HepG2 (cell line): ENCODE data around the gene SHMT1. TPM values are rescaled to one million over a fixed set of nuclear protein-coding genes. Genes with fewer than 3 reads are reported as not detected.
A peak's percentile ranks its signal among the peaks of the same experiment; 100 is the strongest.

Experiments used
- BRF2 ChIP-seq: sonication (generic); formaldehyde crosslinking; IDR thresholded peaks from 2 replicates; pipeline ENCODE4 v1.8.1; 2022; ENCODE audit warnings: mild to moderate bottlenecking, missing genetic modification reagents
- GMEB2 ChIP-seq: IDR thresholded peaks from 2 replicates; pipeline ENCODE4 v1.6.1; 2016; ENCODE audit warnings: missing biosample characterization, missing genetic modification reagents, low read depth
- HIC2 ChIP-seq: sonication (generic); formaldehyde crosslinking; IDR thresholded peaks from 2 replicates; pipeline ENCODE4 v1.9.0; 2022; ENCODE audit warnings: low read depth, missing genetic modification reagents
- HNRNPL ChIP-seq: fragments of 200-400 bp; formaldehyde crosslinking; IDR thresholded peaks from 2 replicates; pipeline ENCODE4 v1.6.1; 2017; ENCODE audit warnings: mild to moderate bottlenecking, low read depth, low read length
- KMT2B ChIP-seq: IDR thresholded peaks from 2 replicates; pipeline ENCODE4 v1.6.1; 2016; ENCODE audit warnings: missing genetic modification reagents, missing compliant biosample characterization
- MIXL1 ChIP-seq: IDR thresholded peaks from 2 replicates; pipeline ENCODE4 v1.6.1; 2016
- PATZ1 ChIP-seq: sonication (generic); formaldehyde crosslinking; IDR thresholded peaks from 2 replicates; pipeline ENCODE4 v1.4.0; 2020; ENCODE audit warnings: missing genetic modification reagents
- RARG ChIP-seq: sonication (generic); formaldehyde crosslinking; IDR thresholded peaks from 2 replicates; pipeline ENCODE4 v1.4.0; 2020; ENCODE audit warnings: low read depth, mild to moderate bottlenecking, missing genetic modification reagents
- SOX13 ChIP-seq, 3 experiments: fragments of 450-650 bp in 1 of 3; sonication (generic) in 1 of 3; formaldehyde crosslinking in 1 of 3; IDR thresholded peaks in 2 of 3; conservative IDR thresholded peaks in 1 of 3; 2 replicates each; pipeline versions ENCODE4 v1.5.0 to v1.6.1; 2016 to 2020; ENCODE audit warnings: antibody characterized with exemption in 1 of 3, mild to moderate bottlenecking in 1 of 3, missing compliant biosample characterization in 1 of 3, missing genetic modification reagents in 1 of 3, moderate library complexity in 1 of 3
- TEAD3 ChIP-seq: optimal IDR thresholded peaks from 2 replicates; pipeline ENCODE3; 2016; ENCODE audit warnings: borderline replicate concordance
- ZBTB21 ChIP-seq: sonication (generic); formaldehyde crosslinking; IDR thresholded peaks from 2 replicates; pipeline ENCODE4 v1.4.0; 2020; ENCODE audit warnings: missing genetic modification reagents
- ZNF460 ChIP-seq: sonication (generic); formaldehyde crosslinking; IDR thresholded peaks from 2 replicates; pipeline ENCODE4 v1.5.1; 2020; ENCODE audit warnings: missing genetic modification reagents, mild to moderate bottlenecking, borderline replicate concordance
- ZNF687 ChIP-seq: sonication (generic); formaldehyde crosslinking; IDR thresholded peaks from 2 replicates; pipeline ENCODE4 v1.5.1; 2020; ENCODE audit warnings: mild to moderate bottlenecking, missing genetic modification reagents, moderate library complexity
- ZNF792 ChIP-seq: IDR thresholded peaks from 2 replicates; pipeline ENCODE4 v1.6.1; 2016
- polyA plus RNA-seq, 8 experiments: library from polyadenylated mRNA; depleted of rRNA in 3 of 8; stranded (reverse) in 7 of 8; unstranded in 1 of 8; fragments of >200 nt; fragmentation: Illumina TruSeq in 4 of 8; extraction: Trizol in 4 of 8; gene quantifications; 2 replicates each; pipeline versions ENCODE4 v1.2.1 to v1.2.3, GENCODE V29; 2011 to 2016; ENCODE audit warnings: low read depth in 4 of 8, missing spikeins in 1 of 8, mixed read lengths in 1 of 8; ENCODE audit not compliant: insufficient read depth in 1 of 8
- total RNA-seq, 5 experiments: library from RNA; depleted of rRNA; stranded (reverse); fragments of >200 nt; fragmentation: Illumina TruSeq; extraction: Trizol; gene quantifications; 2 replicates each; pipeline ENCODE4 v1.2.3, GENCODE V29; 2016; ENCODE audit warnings: low read depth in 1 of 5

The SHMT1 gene
- total and polyA plus RNA-seq, 2 of the 13 experiments (the other 11 are each of a cell fraction or from before 2014, with no cell fraction given) = 21.3 to 48.8 TPM

- TF ChIP-seq BRF2 (CRISPR knock-in tag) (no peak), HIC2 (peak; percentile 72), ZBTB21 (CRISPR knock-in tag) (no peak), PATZ1 (CRISPR knock-in tag) (peak; percentile 69), KMT2B (CRISPR knock-in tag) (no peak), SOX13 (IDR thresholded peaks at IDR 0.05) (no peak), SOX13 (CRISPR knock-in tag; conservative IDR thresholded peaks at IDR 0.05 in 1 of 2, IDR thresholded peaks at IDR 0.05 in 1 of 2) (no peak), TEAD3 (CRISPR knock-in tag) (peak; percentile 16), HNRNPL (peak; percentile 71), MIXL1 (CRISPR knock-in tag) (no peak), ZNF792 (no peak), RARG (no peak), ZNF460 (CRISPR knock-in tag) (no peak), ZNF687 (CRISPR knock-in tag) (peak; percentile 67), GMEB2 (CRISPR knock-in tag) (no peak)
- TF ChIP-seq, all 625 proteins: peak for 10
Measured at GRCh38 chr17:18377437-18378204, 14.3 kb upstream of the SHMT1 start, which contains the start of gene EVPLL (continued).
